HEK293T (cell line): ENCODE data around the gene PCGF1.

Source experiments
- ELF4 ChIP-seq: fragments of 450-650 bp; IDR thresholded peaks from 2 replicates; pipeline ENCODE4 v1.6.1; 2017; ENCODE audit warnings: antibody characterized with exemption
- FOXM1 ChIP-seq: fragments of 450-650 bp; IDR thresholded peaks from 2 replicates; pipeline ENCODE4 v1.6.1; 2017; ENCODE audit warnings: mild to moderate bottlenecking, borderline replicate concordance
- HDGF ChIP-seq: fragments of 450-650 bp; IDR thresholded peaks from 2 replicates; pipeline ENCODE4 v1.6.1; 2017; ENCODE audit warnings: antibody characterized with exemption, borderline replicate concordance
- LEF1 ChIP-seq: fragments of 450-650 bp; IDR thresholded peaks from 2 replicates; pipeline ENCODE4 v1.6.1; 2017; ENCODE audit warnings: mild to moderate bottlenecking, borderline replicate concordance

DNA sequence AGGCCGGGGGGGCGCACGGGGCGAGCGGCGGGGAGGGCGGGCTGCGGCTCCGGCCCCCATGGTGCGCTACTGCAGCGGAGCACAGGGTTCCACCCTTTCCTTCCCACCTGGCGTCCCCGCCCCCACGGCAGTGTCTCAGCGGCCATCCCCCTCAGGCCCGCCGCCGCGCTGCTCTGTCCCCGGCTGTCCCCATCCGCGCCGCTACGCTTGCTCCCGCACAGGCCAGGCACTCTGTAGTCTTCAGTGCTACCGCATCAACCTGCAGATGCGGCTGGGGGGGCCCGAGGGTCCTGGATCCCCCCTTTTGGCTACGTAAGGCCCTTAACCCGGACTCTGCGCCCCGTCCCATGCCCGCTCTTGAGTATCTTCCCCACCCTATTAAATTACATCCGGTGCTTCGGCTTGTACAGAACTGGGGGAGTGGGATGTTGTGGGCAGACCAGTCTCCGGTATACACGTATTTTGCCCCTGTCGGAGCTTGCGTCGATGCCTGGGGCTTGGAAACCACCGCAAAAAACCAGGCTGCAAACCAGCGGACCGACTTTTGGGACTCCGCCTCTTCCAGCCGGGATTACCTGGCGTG lies 49.9 kb downstream of the PCGF1 start:
- TF ChIP-seq HDGF (no peak), ELF4 (no peak), LEF1 (no peak), FOXM1 (no peak)
